K562 (cell line): Measurements from ENCODE around the gene NODAL. TPM values are rescaled to one million over a fixed set of nuclear protein-coding genes. Genes with fewer than 3 reads are reported as not detected.

Experiments
- ATAC-seq: fragments of 200-7000 bp; cut with Tn5 transposase; 3 replicates; pipeline ENCODE4 v1.9.1; 2020; ENCODE audit warnings: moderate library complexity
- BruUV-seq: library from RNA; stranded (reverse); fragments of 400-500 nt; replicated peaks from 2 replicates; lab custom pipeline; 2021; lab: Mats Ljungman, UMichigan
- CTCF ChIA-PET: fragments of 300-600 bp; formaldehyde crosslinking; extraction: SDS; loops from one replicate; lab custom pipeline; 2021; ENCODE audit warnings: low intra/inter-chr PET ratio; lab: Yijun Ruan, JAX
- POLR2A ChIA-PET: fragments of 300-600, 350-650 bp; sonication (Branson Sonifier 250); formaldehyde crosslinking; extraction: SDS; loops from one replicate; lab custom pipeline; 2021; ENCODE audit warnings: antibody characterized with exemption, inconsistent platforms; lab: Yijun Ruan, JAX
- DNase-seq, 4 experiments: peaks; one replicate each; pipeline versions ENCODE4 v3.0.0 to v3.0.0-alpha.2; 2011 to 2018; ENCODE audit warnings: low spot score in 3 of 4, mixed read lengths in 3 of 4; ENCODE audit errors: extremely low read depth in 1 of 4
- FAIRE-seq: peaks from 2 replicates; lab custom pipeline; 2011; peaks lifted over from hg19 to GRCh38; lab: Jason Lieb, UNC
- H2AFZ ChIP-seq: 2 replicates; pipeline ENCODE4 v1.6.0; 2011; ENCODE audit warnings: low read depth, low read length, control low read depth, inconsistent platforms
- H3K27ac ChIP-seq: fragments of 200-600 bp; 3 replicates; pipeline ENCODE4 v1.8.0; 2011; ENCODE audit warnings: low read depth, mild to moderate bottlenecking, control low read depth, inconsistent platforms, low read length, moderate library complexity, mixed read lengths; ENCODE audit errors: extremely low read depth
- H3K27me3 ChIP-seq, 2 experiments: fragments of 300-600 bp in 1 of 2; 2 replicates in 1 of 2; 3 replicates in 1 of 2; pipeline versions ENCODE4 v1.6.0 to v1.8.0; 2011; ENCODE audit warnings: inconsistent platforms in 2 of 2, low read length in 2 of 2, mild to moderate bottlenecking in 1 of 2, mixed read lengths in 1 of 2, moderate library complexity in 1 of 2; ENCODE audit not compliant: control insufficient read depth in 2 of 2, insufficient read depth in 2 of 2
- H3K36me3 ChIP-seq: fragments of 300-600 bp; 3 replicates; pipeline ENCODE4 v1.8.0; 2011; ENCODE audit warnings: mild to moderate bottlenecking, low read length, inconsistent platforms; ENCODE audit not compliant: control insufficient read depth, insufficient read depth
- H3K4me1 ChIP-seq, 2 experiments: fragments of 200-600 bp in 1 of 2; replicated peaks in 1 of 2; 2 replicates in 1 of 2; 3 replicates in 1 of 2; pipeline versions ENCODE4 v1.5.1 to v1.8.0; 2011; ENCODE audit warnings: inconsistent platforms in 2 of 2, low read length in 2 of 2, mild to moderate bottlenecking in 1 of 2, mixed read lengths in 1 of 2, moderate library complexity in 1 of 2; ENCODE audit not compliant: control insufficient read depth in 2 of 2, insufficient read depth in 2 of 2
- H3K4me2 ChIP-seq: 2 replicates; pipeline ENCODE4 v1.6.1; 2011; ENCODE audit warnings: low read length, control low read depth, inconsistent platforms, mixed read lengths; ENCODE audit not compliant: insufficient read depth
- H3K4me3 ChIP-seq: fragments of 200-600 bp; sonication (generic), shearing (Covaris generic); 2 replicates; pipeline ENCODE4 v1.5.1; 2016; ENCODE audit warnings: control low read depth, inconsistent platforms
- H3K79me2 ChIP-seq: fragments of 200-600 bp; 3 replicates; pipeline ENCODE4 v1.8.0; 2011; ENCODE audit warnings: low read length, inconsistent platforms; ENCODE audit not compliant: control insufficient read depth, insufficient read depth
- H3K9ac ChIP-seq, 2 experiments: 2 replicates each; pipeline versions ENCODE4 v1.6.0 to v1.6.1; 2011; ENCODE audit warnings: low read depth in 2 of 2, low read length in 2 of 2, control low read depth in 1 of 2, inconsistent platforms in 1 of 2, mild to moderate bottlenecking in 1 of 2, mixed read lengths in 1 of 2; ENCODE audit not compliant: insufficient read depth in 1 of 2
- H3K9me1 ChIP-seq: one replicate; pipeline ENCODE4 v1.6.0; 2011; ENCODE audit warnings: inconsistent platforms, mild to moderate bottlenecking, low read length, moderate library complexity; ENCODE audit not compliant: control insufficient read depth, insufficient read depth
- H3K9me3 ChIP-seq: replicated peaks from 2 replicates; pipeline ENCODE4 v1.5.1; 2011; ENCODE audit warnings: low read depth, low read length, inconsistent platforms; ENCODE audit not compliant: control insufficient read depth, insufficient read depth
- H4K20me1 ChIP-seq: replicated peaks from 2 replicates; pipeline ENCODE4 v1.6.1; 2011; ENCODE audit warnings: low read length, inconsistent platforms, mixed read lengths; ENCODE audit not compliant: control insufficient read depth, insufficient read depth
- DACH1 ChIP-seq: fragments of 450-650 bp; IDR thresholded peaks from 2 replicates; pipeline ENCODE4 v1.6.1; 2018; ENCODE audit not compliant: partially characterized antibody
- ETV1 ChIP-seq: fragments of 450-650 bp; conservative IDR thresholded peaks from 2 replicates; pipeline ENCODE4 v1.6.1; 2016; ENCODE audit warnings: missing genetic modification characterization, control low read depth, low read depth, missing compliant biosample characterization
- RHOXF2B ChIP-seq: fragments of 250-450 bp; sonication (Bioruptor Pico); conservative IDR thresholded peaks from 2 replicates; pipeline ENCODE4 v1.5.1; 2021
- SAFB2 ChIP-seq: fragments of 200-400 bp; formaldehyde crosslinking; IDR thresholded peaks from 2 replicates; pipeline ENCODE4 v1.6.1; 2018; ENCODE audit warnings: borderline replicate concordance, low read length, low read depth, moderate library complexity; ENCODE audit not compliant: severe bottlenecking
- TAL1 ChIP-seq: fragments of 450-650 bp; IDR thresholded peaks from 2 replicates; pipeline ENCODE4 v1.6.1; 2016; ENCODE audit warnings: mild to moderate bottlenecking
- THRA ChIP-seq: fragments of 450-650 bp; IDR thresholded peaks from 2 replicates; pipeline ENCODE4 v1.6.1; 2017; ENCODE audit warnings: mild to moderate bottlenecking, moderate library complexity
- ZBTB12 ChIP-seq: fragments of 250-450 bp; sonication (Bioruptor Pico); IDR thresholded peaks from 2 replicates; pipeline ENCODE4 v1.4.0; 2020
- ZNF174 ChIP-seq: fragments of 250-450 bp; sonication (Bioruptor Pico); IDR thresholded peaks from 2 replicates; pipeline ENCODE4 v1.4.0; 2020; ENCODE audit warnings: mild to moderate bottlenecking
- ZZZ3 ChIP-seq: fragments of 450-650 bp; IDR thresholded peaks from 2 replicates; pipeline ENCODE4 v1.6.1; 2016; ENCODE audit warnings: antibody characterized with exemption, mild to moderate bottlenecking, moderate library complexity
- WGBS: fragments of 100-300 bp; shearing (Covaris generic); methylation state at CpG from one replicate; pipeline ENCODE4 v1.1.6; 2016; ENCODE audit warnings: low coverage, mixed read lengths; ENCODE audit not compliant: insufficient coverage; ENCODE audit errors: missing lambda C conversion rate; 5-methylcytosine and 5-hydroxymethylcytosine counted together
- in situ Hi-C: fragments of 300-500 bp; cut with MboI; formaldehyde crosslinking; loops from 4 replicates; pipeline ENCODE4 v1.15.0; 2018; ENCODE audit warnings: inconsistent platforms, mixed read lengths
- intact Hi-C: fragments of 100-400 bp; cut with micrococcal nuclease; formaldehyde crosslinking; loops from 2 replicates; pipeline ENCODE4 v1.14.2; 2022
- polyA plus RNA-seq, 8 experiments: library from polyadenylated mRNA; depleted of rRNA in 4 of 8; stranded (reverse) in 5 of 8; unstranded in 3 of 8; fragments of >200 nt; fragmentation: Nextera tagmentation in 2 of 8; fragmentation: Illumina TruSeq in 1 of 8; extraction: Ambion mirVana in 2 of 8; extraction: Trizol in 1 of 8; gene quantifications; 2 replicates each; pipeline versions ENCODE4 v1.2.1 to v1.2.3, GENCODE V29; 2011 to 2014; ENCODE audit warnings: inconsistent platforms in 1 of 8, missing spikeins in 1 of 8
- total RNA-seq, 7 experiments: library from RNA; depleted of rRNA in 6 of 7; stranded (reverse); fragments of >200 nt in 6 of 7; fragmentation: Illumina TruSeq in 2 of 7; extraction: Trizol in 2 of 7; gene quantifications; 2 replicates each; pipeline versions ENCODE4 v1.2.1 to v1.2.3, GENCODE V29; 2011 to 2021; ENCODE audit warnings: low replicate concordance in 1 of 7
- TF ChIP-seq, protein P1 (sequence below): fragments of 200-400 bp; formaldehyde crosslinking; IDR thresholded peaks from 2 replicates; pipeline ENCODE4 v1.6.1; 2017; ENCODE audit warnings: mild to moderate bottlenecking, low read depth, low read length, moderate library complexity
- TF ChIP-seq, protein P2 (sequence below): fragments of 250-450 bp; sonication (Bioruptor Pico); IDR thresholded peaks from 2 replicates; pipeline ENCODE4 v1.5.0; 2020; ENCODE audit warnings: mild to moderate bottlenecking, borderline replicate concordance
- TF ChIP-seq, protein P3 (sequence below): fragments of 250-450 bp; sonication (Bioruptor Pico); IDR thresholded peaks from 2 replicates; pipeline ENCODE4 v1.8.0; 2021; ENCODE audit warnings: moderate library complexity, mild to moderate bottlenecking, inconsistent platforms
- TF ChIP-seq, protein P4 (sequence below): fragments of 450-650 bp; IDR thresholded peaks from 2 replicates; pipeline ENCODE4 v1.6.1; 2016; ENCODE audit warnings: missing biosample characterization, missing genetic modification characterization

The NODAL gene
- total and polyA plus RNA-seq, 9 of the 15 experiments (the other 6 are each of a cell fraction or from before 2014, with no cell fraction given): not detected

GRCh38 chr10:70418229-70418628 is 23.3 kb downstream of the NODAL start:
- Histone ChIP-seq H3K4me1 (no peaks in the 10 kb centered on the region), H3K36me3 (peaks cover 41% of the 10 kb centered on the region), H3K4me3 (no peak overlapping the region), H3K9me1 (no peaks in the 10 kb centered on the region), H2AFZ (no peak overlapping the region), H3K9me3 (no peaks in the 10 kb centered on the region), H3K27ac (no peak overlapping the region), H3K9ac (no peak overlapping the region), H4K20me1 (0 out of 2 replicates have a peak, but pooled peaks cover under 1% of the 10 kb centered on the region), H3K4me2 (no peak overlapping the region), H3K79me2 (peaks cover 12% of the 10 kb centered on the region), H3K27me3 (no peaks in the 10 kb centered on the region)
- intact Hi-C loops: no loop called here
- 76% methylated on average over 1 of the region's 1 CpG for WGBS
- in situ Hi-C loops: no loop called here
- FAIRE-seq (no peak), ATAC-seq (peak; percentile 54; the same call in 2 of the 3 replicates), DNase-seq (no peak)
- CTCF ChIA-PET: no interaction called here
- no TSS peak for BruUV-seq
- POLR2A ChIA-PET: interaction anchor here (2.3 to 2.6 kb wide), 3 partner anchors 9 to 13 kb away, joined by 8 to 20 read pairs (median 11); partner anchors contain the start of gene EIF4EBP2
- TF ChIP-seq RHOXF2B (CRISPR knock-in tag) (no peak), ZZZ3 (no peak), ETV1 (tag) (no peak), SAFB2 (no peak), TAL1 (no peak), DACH1 (no peak), ZBTB12 (CRISPR knock-in tag) (no peak), THRA (no peak), ZNF174 (no peak)
- TF ChIP-seq, protein P1, sequence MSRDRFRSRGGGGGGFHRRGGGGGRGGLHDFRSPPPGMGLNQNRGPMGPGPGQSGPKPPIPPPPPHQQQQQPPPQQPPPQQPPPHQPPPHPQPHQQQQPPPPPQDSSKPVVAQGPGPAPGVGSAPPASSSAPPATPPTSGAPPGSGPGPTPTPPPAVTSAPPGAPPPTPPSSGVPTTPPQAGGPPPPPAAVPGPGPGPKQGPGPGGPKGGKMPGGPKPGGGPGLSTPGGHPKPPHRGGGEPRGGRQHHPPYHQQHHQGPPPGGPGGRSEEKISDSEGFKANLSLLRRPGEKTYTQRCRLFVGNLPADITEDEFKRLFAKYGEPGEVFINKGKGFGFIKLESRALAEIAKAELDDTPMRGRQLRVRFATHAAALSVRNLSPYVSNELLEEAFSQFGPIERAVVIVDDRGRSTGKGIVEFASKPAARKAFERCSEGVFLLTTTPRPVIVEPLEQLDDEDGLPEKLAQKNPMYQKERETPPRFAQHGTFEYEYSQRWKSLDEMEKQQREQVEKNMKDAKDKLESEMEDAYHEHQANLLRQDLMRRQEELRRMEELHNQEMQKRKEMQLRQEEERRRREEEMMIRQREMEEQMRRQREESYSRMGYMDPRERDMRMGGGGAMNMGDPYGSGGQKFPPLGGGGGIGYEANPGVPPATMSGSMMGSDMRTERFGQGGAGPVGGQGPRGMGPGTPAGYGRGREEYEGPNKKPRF: no peak
- TF ChIP-seq, protein P2, sequence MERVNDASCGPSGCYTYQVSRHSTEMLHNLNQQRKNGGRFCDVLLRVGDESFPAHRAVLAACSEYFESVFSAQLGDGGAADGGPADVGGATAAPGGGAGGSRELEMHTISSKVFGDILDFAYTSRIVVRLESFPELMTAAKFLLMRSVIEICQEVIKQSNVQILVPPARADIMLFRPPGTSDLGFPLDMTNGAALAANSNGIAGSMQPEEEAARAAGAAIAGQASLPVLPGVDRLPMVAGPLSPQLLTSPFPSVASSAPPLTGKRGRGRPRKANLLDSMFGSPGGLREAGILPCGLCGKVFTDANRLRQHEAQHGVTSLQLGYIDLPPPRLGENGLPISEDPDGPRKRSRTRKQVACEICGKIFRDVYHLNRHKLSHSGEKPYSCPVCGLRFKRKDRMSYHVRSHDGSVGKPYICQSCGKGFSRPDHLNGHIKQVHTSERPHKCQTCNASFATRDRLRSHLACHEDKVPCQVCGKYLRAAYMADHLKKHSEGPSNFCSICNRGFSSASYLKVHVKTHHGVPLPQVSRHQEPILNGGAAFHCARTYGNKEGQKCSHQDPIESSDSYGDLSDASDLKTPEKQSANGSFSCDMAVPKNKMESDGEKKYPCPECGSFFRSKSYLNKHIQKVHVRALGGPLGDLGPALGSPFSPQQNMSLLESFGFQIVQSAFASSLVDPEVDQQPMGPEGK (CRISPR knock-in tag): no peak
- TF ChIP-seq, protein P3, sequence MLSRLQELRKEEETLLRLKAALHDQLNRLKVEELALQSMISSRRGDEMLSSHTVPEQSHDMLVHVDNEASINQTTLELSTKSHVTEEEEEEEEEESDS: no peak
- TF ChIP-seq, protein P4, sequence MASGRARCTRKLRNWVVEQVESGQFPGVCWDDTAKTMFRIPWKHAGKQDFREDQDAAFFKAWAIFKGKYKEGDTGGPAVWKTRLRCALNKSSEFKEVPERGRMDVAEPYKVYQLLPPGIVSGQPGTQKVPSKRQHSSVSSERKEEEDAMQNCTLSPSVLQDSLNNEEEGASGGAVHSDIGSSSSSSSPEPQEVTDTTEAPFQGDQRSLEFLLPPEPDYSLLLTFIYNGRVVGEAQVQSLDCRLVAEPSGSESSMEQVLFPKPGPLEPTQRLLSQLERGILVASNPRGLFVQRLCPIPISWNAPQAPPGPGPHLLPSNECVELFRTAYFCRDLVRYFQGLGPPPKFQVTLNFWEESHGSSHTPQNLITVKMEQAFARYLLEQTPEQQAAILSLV (tag): no peak
